ENCODE results near the gene TAF1C. TPM values are rescaled to one million over a fixed set of nuclear protein-coding genes. Genes with fewer than 3 reads are reported as not detected.

TAF1C gene
- total and polyA plus RNA-seq, 9 of the 15 experiments (the other 6 are each of a cell fraction or from before 2014, with no cell fraction given) = 1.5 to 74.8 (median 21.0) TPM

GRCh38 chr16:84137769-84138357 is 49.0 kb downstream of the TAF1C start (continued):
- TF ChIP-seq, protein P1, sequence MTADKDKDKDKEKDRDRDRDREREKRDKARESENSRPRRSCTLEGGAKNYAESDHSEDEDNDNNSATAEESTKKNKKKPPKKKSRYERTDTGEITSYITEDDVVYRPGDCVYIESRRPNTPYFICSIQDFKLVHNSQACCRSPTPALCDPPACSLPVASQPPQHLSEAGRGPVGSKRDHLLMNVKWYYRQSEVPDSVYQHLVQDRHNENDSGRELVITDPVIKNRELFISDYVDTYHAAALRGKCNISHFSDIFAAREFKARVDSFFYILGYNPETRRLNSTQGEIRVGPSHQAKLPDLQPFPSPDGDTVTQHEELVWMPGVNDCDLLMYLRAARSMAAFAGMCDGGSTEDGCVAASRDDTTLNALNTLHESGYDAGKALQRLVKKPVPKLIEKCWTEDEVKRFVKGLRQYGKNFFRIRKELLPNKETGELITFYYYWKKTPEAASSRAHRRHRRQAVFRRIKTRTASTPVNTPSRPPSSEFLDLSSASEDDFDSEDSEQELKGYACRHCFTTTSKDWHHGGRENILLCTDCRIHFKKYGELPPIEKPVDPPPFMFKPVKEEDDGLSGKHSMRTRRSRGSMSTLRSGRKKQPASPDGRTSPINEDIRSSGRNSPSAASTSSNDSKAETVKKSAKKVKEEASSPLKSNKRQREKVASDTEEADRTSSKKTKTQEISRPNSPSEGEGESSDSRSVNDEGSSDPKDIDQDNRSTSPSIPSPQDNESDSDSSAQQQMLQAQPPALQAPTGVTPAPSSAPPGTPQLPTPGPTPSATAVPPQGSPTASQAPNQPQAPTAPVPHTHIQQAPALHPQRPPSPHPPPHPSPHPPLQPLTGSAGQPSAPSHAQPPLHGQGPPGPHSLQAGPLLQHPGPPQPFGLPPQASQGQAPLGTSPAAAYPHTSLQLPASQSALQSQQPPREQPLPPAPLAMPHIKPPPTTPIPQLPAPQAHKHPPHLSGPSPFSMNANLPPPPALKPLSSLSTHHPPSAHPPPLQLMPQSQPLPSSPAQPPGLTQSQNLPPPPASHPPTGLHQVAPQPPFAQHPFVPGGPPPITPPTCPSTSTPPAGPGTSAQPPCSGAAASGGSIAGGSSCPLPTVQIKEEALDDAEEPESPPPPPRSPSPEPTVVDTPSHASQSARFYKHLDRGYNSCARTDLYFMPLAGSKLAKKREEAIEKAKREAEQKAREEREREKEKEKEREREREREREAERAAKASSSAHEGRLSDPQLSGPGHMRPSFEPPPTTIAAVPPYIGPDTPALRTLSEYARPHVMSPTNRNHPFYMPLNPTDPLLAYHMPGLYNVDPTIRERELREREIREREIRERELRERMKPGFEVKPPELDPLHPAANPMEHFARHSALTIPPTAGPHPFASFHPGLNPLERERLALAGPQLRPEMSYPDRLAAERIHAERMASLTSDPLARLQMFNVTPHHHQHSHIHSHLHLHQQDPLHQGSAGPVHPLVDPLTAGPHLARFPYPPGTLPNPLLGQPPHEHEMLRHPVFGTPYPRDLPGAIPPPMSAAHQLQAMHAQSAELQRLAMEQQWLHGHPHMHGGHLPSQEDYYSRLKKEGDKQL (CRISPR knock-in tag; IDR thresholded peaks at IDR 0.05; ENCODE audit: borderline replicate concordance) = 0 out of 2 replicates have a peak, but pooled peaks have one; percentile 26
- TF ChIP-seq XRCC4 (IDR thresholded peaks at IDR 0.05; ENCODE audit: extremely low read depth, insufficient read depth, insufficient read length) (no peak), ZNF347 (CRISPR knock-in tag; IDR thresholded peaks at IDR 0.05; ENCODE audit: low read depth) (no peak), NFXL1 (CRISPR knock-in tag; IDR thresholded peaks at IDR 0.05) (0 out of 2 replicates have a peak, but pooled peaks have one; percentile 14), TBL1XR1 (IDR thresholded peaks at IDR 0.05; ENCODE audit: low read length in 2 of 2) (0 out of 4 replicates have a peak, but pooled peaks of 1 of the 2 experiments have one; percentile 28), ZBTB8A (IDR thresholded peaks at IDR 0.05; ENCODE audit: partially characterized antibody) (no peak), CTBP1 (IDR thresholded peaks at IDR 0.05; ENCODE audit: borderline replicate concordance) (peak; percentile 47; the same call in 1 of the 2 replicates), NUFIP1 (IDR thresholded peaks at IDR 0.05; ENCODE audit: partially characterized antibody) (peak; percentile 19), DPF2 (IDR thresholded peaks at IDR 0.05) (0 out of 2 replicates have a peak, but pooled peaks have one; percentile 31), ZNF384 (IDR thresholded peaks at IDR 0.05; ENCODE audit: low read depth, low read length) (no peak), ZNF12 (CRISPR knock-in tag; IDR thresholded peaks at IDR 0.05) (0 out of 2 replicates have a peak, but pooled peaks have one; percentile 47), HDAC6 (IDR thresholded peaks at IDR 0.05; ENCODE audit: low read depth, low read length) (no peak), CXXC5 (CRISPR knock-in tag; IDR thresholded peaks at IDR 0.05) (peak; percentile 35; the same call in 1 of the 2 replicates)
- TF ChIP-seq, protein P2, sequence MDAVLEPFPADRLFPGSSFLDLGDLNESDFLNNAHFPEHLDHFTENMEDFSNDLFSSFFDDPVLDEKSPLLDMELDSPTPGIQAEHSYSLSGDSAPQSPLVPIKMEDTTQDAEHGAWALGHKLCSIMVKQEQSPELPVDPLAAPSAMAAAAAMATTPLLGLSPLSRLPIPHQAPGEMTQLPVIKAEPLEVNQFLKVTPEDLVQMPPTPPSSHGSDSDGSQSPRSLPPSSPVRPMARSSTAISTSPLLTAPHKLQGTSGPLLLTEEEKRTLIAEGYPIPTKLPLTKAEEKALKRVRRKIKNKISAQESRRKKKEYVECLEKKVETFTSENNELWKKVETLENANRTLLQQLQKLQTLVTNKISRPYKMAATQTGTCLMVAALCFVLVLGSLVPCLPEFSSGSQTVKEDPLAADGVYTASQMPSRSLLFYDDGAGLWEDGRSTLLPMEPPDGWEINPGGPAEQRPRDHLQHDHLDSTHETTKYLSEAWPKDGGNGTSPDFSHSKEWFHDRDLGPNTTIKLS (IDR thresholded peaks at IDR 0.05; ENCODE audit: borderline replicate concordance, low read depth) = no peak
- TF ChIP-seq, protein P3, sequence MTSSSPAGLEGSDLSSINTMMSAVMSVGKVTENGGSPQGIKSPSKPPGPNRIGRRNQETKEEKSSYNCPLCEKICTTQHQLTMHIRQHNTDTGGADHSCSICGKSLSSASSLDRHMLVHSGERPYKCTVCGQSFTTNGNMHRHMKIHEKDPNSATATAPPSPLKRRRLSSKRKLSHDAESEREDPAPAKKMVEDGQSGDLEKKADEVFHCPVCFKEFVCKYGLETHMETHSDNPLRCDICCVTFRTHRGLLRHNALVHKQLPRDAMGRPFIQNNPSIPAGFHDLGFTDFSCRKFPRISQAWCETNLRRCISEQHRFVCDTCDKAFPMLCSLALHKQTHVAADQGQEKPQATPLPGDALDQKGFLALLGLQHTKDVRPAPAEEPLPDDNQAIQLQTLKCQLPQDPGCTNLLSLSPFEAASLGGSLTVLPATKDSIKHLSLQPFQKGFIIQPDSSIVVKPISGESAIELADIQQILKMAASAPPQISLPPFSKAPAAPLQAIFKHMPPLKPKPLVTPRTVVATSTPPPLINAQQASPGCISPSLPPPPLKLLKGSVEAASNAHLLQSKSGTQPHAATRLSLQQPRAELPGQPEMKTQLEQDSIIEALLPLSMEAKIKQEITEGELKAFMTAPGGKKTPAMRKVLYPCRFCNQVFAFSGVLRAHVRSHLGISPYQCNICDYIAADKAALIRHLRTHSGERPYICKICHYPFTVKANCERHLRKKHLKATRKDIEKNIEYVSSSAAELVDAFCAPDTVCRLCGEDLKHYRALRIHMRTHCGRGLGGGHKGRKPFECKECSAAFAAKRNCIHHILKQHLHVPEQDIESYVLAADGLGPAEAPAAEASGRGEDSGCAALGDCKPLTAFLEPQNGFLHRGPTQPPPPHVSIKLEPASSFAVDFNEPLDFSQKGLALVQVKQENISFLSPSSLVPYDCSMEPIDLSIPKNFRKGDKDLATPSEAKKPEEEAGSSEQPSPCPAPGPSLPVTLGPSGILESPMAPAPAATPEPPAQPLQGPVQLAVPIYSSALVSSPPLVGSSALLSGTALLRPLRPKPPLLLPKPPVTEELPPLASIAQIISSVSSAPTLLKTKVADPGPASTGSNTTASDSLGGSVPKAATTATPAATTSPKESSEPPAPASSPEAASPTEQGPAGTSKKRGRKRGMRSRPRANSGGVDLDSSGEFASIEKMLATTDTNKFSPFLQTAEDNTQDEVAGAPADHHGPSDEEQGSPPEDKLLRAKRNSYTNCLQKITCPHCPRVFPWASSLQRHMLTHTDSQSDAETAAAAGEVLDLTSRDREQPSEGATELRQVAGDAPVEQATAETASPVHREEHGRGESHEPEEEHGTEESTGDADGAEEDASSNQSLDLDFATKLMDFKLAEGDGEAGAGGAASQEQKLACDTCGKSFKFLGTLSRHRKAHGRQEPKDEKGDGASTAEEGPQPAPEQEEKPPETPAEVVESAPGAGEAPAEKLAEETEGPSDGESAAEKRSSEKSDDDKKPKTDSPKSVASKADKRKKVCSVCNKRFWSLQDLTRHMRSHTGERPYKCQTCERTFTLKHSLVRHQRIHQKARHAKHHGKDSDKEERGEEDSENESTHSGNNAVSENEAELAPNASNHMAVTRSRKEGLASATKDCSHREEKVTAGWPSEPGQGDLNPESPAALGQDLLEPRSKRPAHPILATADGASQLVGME (CRISPR knock-in tag; IDR thresholded peaks at IDR 0.05) = 0 out of 2 replicates have a peak, but pooled peaks have one; percentile 21
